GM23248 (cell line): Measurements from ENCODE around the gene COL16A1. TPM values are rescaled to one million over a fixed set of nuclear protein-coding genes. Genes with fewer than 3 reads are reported as not detected.

ENCODE experiments used
- DNase-seq: peaks from one replicate; pipeline ENCODE4 v3.0.0-alpha.2; 2015
- H2AFZ ChIP-seq: fragments of 200-600 bp; sonication (generic); 2 replicates; pipeline ENCODE4 v1.6.1; 2016; ENCODE audit warnings: antibody characterized with exemption
- H3F3A ChIP-seq: fragments of 200-600 bp; sonication (generic); 2 replicates; pipeline ENCODE4 v1.6.1; 2016; ENCODE audit warnings: mild to moderate bottlenecking, antibody characterized with exemption, mixed run types; ENCODE audit not compliant: insufficient read depth
- H3K27ac ChIP-seq: fragments of 200-600 bp; sonication (generic); 2 replicates; pipeline ENCODE4 v1.5.1; 2016; ENCODE audit warnings: mild to moderate bottlenecking
- H3K27me3 ChIP-seq: fragments of 200-600 bp; sonication (generic); replicated peaks from 2 replicates; pipeline ENCODE4 v1.6.1; 2016; ENCODE audit warnings: mild to moderate bottlenecking; ENCODE audit not compliant: insufficient read depth
- H3K36me3 ChIP-seq: fragments of 200-600 bp; sonication (generic); 2 replicates; pipeline ENCODE4 v1.6.1; 2016; ENCODE audit warnings: low read depth, mild to moderate bottlenecking
- H3K4me1 ChIP-seq: fragments of 200-600 bp; sonication (generic); 2 replicates; pipeline ENCODE4 v1.6.1; 2016; ENCODE audit warnings: mild to moderate bottlenecking; ENCODE audit not compliant: insufficient read depth
- H3K4me2 ChIP-seq: fragments of 200-600 bp; sonication (generic); one replicate; pipeline ENCODE4 v1.6.1; 2016; ENCODE audit warnings: mild to moderate bottlenecking; ENCODE audit not compliant: unreplicated experiment
- H3K4me3 ChIP-seq: fragments of 200-600 bp; sonication (generic); 2 replicates; pipeline ENCODE4 v1.5.1; 2016; ENCODE audit warnings: mild to moderate bottlenecking
- H3K79me2 ChIP-seq: fragments of 200-600 bp; sonication (generic); 2 replicates; pipeline ENCODE4 v1.6.1; 2016; ENCODE audit warnings: mild to moderate bottlenecking; ENCODE audit not compliant: insufficient read depth
- H3K9ac ChIP-seq: fragments of 200-600 bp; sonication (generic); 2 replicates; pipeline ENCODE4 v1.6.1; 2016; ENCODE audit warnings: mild to moderate bottlenecking
- H3K9me2 ChIP-seq: fragments of 200-600 bp; sonication (generic); 2 replicates; pipeline ENCODE4 v1.6.1; 2016; ENCODE audit warnings: mixed run types, mild to moderate bottlenecking, moderate library complexity; ENCODE audit not compliant: insufficient read depth
- H3K9me3 ChIP-seq: fragments of 200-600 bp; sonication (generic); one replicate; pipeline ENCODE4 v1.6.1; 2017; ENCODE audit warnings: low read depth
- H4K20me1 ChIP-seq: fragments of 200-600 bp; sonication (generic); 2 replicates; pipeline ENCODE4 v1.6.0; 2016; ENCODE audit not compliant: insufficient read depth
- EZH2 ChIP-seq: fragments of 200-600 bp; sonication (generic); IDR thresholded peaks from 2 replicates; pipeline ENCODE4 v1.6.1; 2018; ENCODE audit warnings: antibody characterized with exemption, mild to moderate bottlenecking; ENCODE audit not compliant: insufficient read depth, poor library complexity, severe bottlenecking
- EZH2phosphoT487 ChIP-seq: fragments of 200-600 bp; sonication (generic); IDR thresholded peaks from 2 replicates; pipeline ENCODE4 v1.6.1; 2018; ENCODE audit warnings: antibody characterized with exemption, moderate library complexity, mild to moderate bottlenecking, low read depth; ENCODE audit not compliant: insufficient read depth
- WGBS, 2 experiments: methylation state at CpG; one replicate each; pipeline ENCODE4 v1.1.6; 2015 to 2017; ENCODE audit warnings: low lambda C conversion rate in 2 of 2, low coverage in 1 of 2; ENCODE audit errors: missing lambda C conversion rate in 2 of 2; 5-methylcytosine and 5-hydroxymethylcytosine counted together
- in situ Hi-C: fragments of 300-500 bp; cut with MboI; formaldehyde crosslinking; loops from 2 replicates; pipeline ENCODE4 v1.15.0; 2020
- polyA plus RNA-seq: library from polyadenylated mRNA; unstranded; fragments of >200 nt; fragmentation: Nextera tagmentation; extraction: Ambion mirVana; gene quantifications from 2 replicates; pipeline ENCODE4 v1.2.1, GENCODE V29; 2016
- total RNA-seq: library from RNA; depleted of rRNA; stranded (reverse); fragments of >200 nt; shearing (Covaris generic); gene quantifications from 2 replicates; pipeline ENCODE4 v1.2.3, GENCODE V29; 2014

The COL16A1 gene
- total and polyA plus RNA-seq, 2 experiments from 2014 or later, result 67.3 to 247 TPM

- H3K9me2 ChIP-seq, result no peaks in the 10 kb centered on the region
- H3K27ac ChIP-seq, result no peak overlapping the region
- peaks cover 4% of the 10 kb centered on the region; the same call in 1 of the 2 replicates for H3F3A ChIP-seq
- H3K27me3 ChIP-seq, result no peaks in the 10 kb centered on the region
- H3K36me3 ChIP-seq, result no peaks in the 10 kb centered on the region
- no peak for TF ChIP-seq EZH2
- TF ChIP-seq EZH2phosphoT487, result no peak
- H3K4me2 ChIP-seq, result no peak overlapping the region
- H3K4me3 ChIP-seq, result no peak overlapping the region
- no peaks in the 10 kb centered on the region for H3K9me3 ChIP-seq
- peaks cover 18% of the 10 kb centered on the region for H3K4me1 ChIP-seq
- no peak overlapping the region for H3K9ac ChIP-seq
- in situ Hi-C loops, result no loop called here
- no peaks in the 10 kb centered on the region for H3K79me2 ChIP-seq
- no peak overlapping the region for H2AFZ ChIP-seq
- 49% methylated on average over 11 of the region's 11 CpGs for WGBS, 2 experiments
- H4K20me1 ChIP-seq, result no peaks in the 10 kb centered on the region
- peak; percentile 85 for DNase-seq
Observed at GRCh38 chr1:31750858-31751510, 47.2 kb upstream of the COL16A1 start.

- Histone ChIP-seq H2AFZ (no peak overlapping the region), H3K27me3 (no peaks in the 10 kb centered on the region), H3F3A (peaks cover 4% of the 10 kb centered on the region; the same call in 1 of the 2 replicates), H3K27ac (no peak overlapping the region), H3K79me2 (no peaks in the 10 kb centered on the region), H4K20me1 (no peaks in the 10 kb centered on the region), H3K4me2 (no peak overlapping the region), H3K4me1 (peaks cover 18% of the 10 kb centered on the region), H3K9me2 (no peaks in the 10 kb centered on the region), H3K9me3 (no peaks in the 10 kb centered on the region), H3K4me3 (no peak overlapping the region), H3K36me3 (no peaks in the 10 kb centered on the region), H3K9ac (no peak overlapping the region)
- DNase-seq, result no peak
- 85 to 87% methylated on average over 7 of the region's 7 CpGs for WGBS, 2 experiments
- in situ Hi-C loops, result no loop called here
- TF ChIP-seq EZH2phosphoT487, result no peak
- TF ChIP-seq EZH2, result no peak
Observed at GRCh38 chr1:31749785-31750735, 46.2 kb upstream of the COL16A1 start.

- no peak overlapping the region for H3K27ac ChIP-seq
- H2AFZ ChIP-seq, result no peak overlapping the region
- no peak overlapping the region for H3K9ac ChIP-seq
- TF ChIP-seq EZH2phosphoT487 (no peak), EZH2 (no peak)
- WGBS, 2 experiments, result 77 to 78% methylated on average over 4 of the region's 4 CpGs
- no peak overlapping the region for H3K4me2 ChIP-seq
- peak; percentile 36 for DNase-seq
- no peaks in the 10 kb centered on the region for H3K36me3 ChIP-seq
- H4K20me1 ChIP-seq, result no peaks in the 10 kb centered on the region
- no peak overlapping the region for H3K4me3 ChIP-seq
- peaks cover 4% of the 10 kb centered on the region; the same call in 1 of the 2 replicates for H3F3A ChIP-seq
- H3K27me3 ChIP-seq, result no peaks in the 10 kb centered on the region
- no peaks in the 10 kb centered on the region for H3K9me3 ChIP-seq
- peaks cover 18% of the 10 kb centered on the region for H3K4me1 ChIP-seq
- in situ Hi-C loops, result no loop called here
- no peaks in the 10 kb centered on the region for H3K9me2 ChIP-seq
- no peaks in the 10 kb centered on the region for H3K79me2 ChIP-seq
Observed at GRCh38 chr1:31748365-31748764, 44.5 kb upstream of the COL16A1 start.

- no peak for DNase-seq
- H3K4me1 ChIP-seq, result peaks cover 18% of the 10 kb centered on the region
- in situ Hi-C loops, result no loop called here
- 72 to 73% methylated on average over 1 of the region's 1 CpG for WGBS, 2 experiments
- H3K27me3 ChIP-seq, result no peaks in the 10 kb centered on the region
- H4K20me1 ChIP-seq, result no peaks in the 10 kb centered on the region
- no peaks in the 10 kb centered on the region for H3K9me2 ChIP-seq
- TF ChIP-seq EZH2phosphoT487, result no peak
- TF ChIP-seq EZH2, result no peak
- no peaks in the 10 kb centered on the region for H3K36me3 ChIP-seq
- H3K4me2 ChIP-seq, result no peak overlapping the region
- peaks cover 4% of the 10 kb centered on the region; the same call in 1 of the 2 replicates for H3F3A ChIP-seq
- no peak overlapping the region for H3K27ac ChIP-seq
- no peaks in the 10 kb centered on the region for H3K79me2 ChIP-seq
- H3K9me3 ChIP-seq, result no peaks in the 10 kb centered on the region
- no peak overlapping the region for H3K9ac ChIP-seq
- no peak overlapping the region for H3K4me3 ChIP-seq
- H2AFZ ChIP-seq, result no peak overlapping the region
Observed at GRCh38 chr1:31747304-31747703, 43.5 kb upstream of the COL16A1 start.
